GM12801 (cell line): ENCODE data around the gene SETD3.

Source experiments
- CTCF ChIP-seq: IDR thresholded peaks from one replicate; pipeline ENCODE4 v1.5.1; 2011; ENCODE audit warnings: control low read depth; ENCODE audit not compliant: insufficient read length; ENCODE audit errors: extremely low read depth

SETD3 gene

GRCh38 chr14:99519931-99520421 lies 39.3 kb upstream of the SETD3 start:
- no peak for TF ChIP-seq CTCF

- no peak for TF ChIP-seq CTCF
Measured at GRCh38 chr14:99519347-99519881, 38.8 kb upstream of the SETD3 start.

- TF ChIP-seq CTCF = no peak
Measured at GRCh38 chr14:99518441-99519346, 38.0 kb upstream of the SETD3 start.

- TF ChIP-seq CTCF = no peak
Measured at GRCh38 chr14:99517643-99518381, 37.2 kb upstream of the SETD3 start.

- no peak for TF ChIP-seq CTCF
Measured at GRCh38 chr14:99516871-99517642, 36.4 kb upstream of the SETD3 start.

- TF ChIP-seq CTCF = no peak
Measured at GRCh38 chr14:99516156-99516870, 35.7 kb upstream of the SETD3 start.
